ENCODE results near the gene PRLHR.
A peak's percentile ranks its signal among the peaks of the same experiment; 100 is the strongest.

The PRLHR gene

GRCh38 chr10:118607768-118608354, 12.4 kb upstream of the PRLHR start:
- DNase-seq (ENCODE audit: low read depth in 2 of 2), result no peak
- no peak overlapping the region for H3K4me3 ChIP-seq (replicated peaks in 1 of 2; ENCODE audit: low read depth in 2 of 2, low read length in 2 of 2)
- no peak for TF ChIP-seq CTCF (IDR thresholded peaks at IDR 0.05; ENCODE audit: low read depth, low read length)

GRCh38 chr10:118605694-118606093, 10.2 kb upstream of the PRLHR start:
- DNase-seq (ENCODE audit: low read depth in 2 of 2), result no peak
- no peak for TF ChIP-seq CTCF (IDR thresholded peaks at IDR 0.05; ENCODE audit: low read depth, low read length)
- no peak overlapping the region for H3K4me3 ChIP-seq (replicated peaks in 1 of 2; ENCODE audit: low read depth in 2 of 2, low read length in 2 of 2)

GRCh38 chr10:118596426-118597124, 1.1 kb upstream of the PRLHR start:
- no peak overlapping the region for H3K4me3 ChIP-seq (replicated peaks in 1 of 2; ENCODE audit: low read depth in 2 of 2, low read length in 2 of 2)
- TF ChIP-seq CTCF (IDR thresholded peaks at IDR 0.05; ENCODE audit: low read depth, low read length), result no peak
- DNase-seq (ENCODE audit: low read depth in 2 of 2), result no peak

DNA sequence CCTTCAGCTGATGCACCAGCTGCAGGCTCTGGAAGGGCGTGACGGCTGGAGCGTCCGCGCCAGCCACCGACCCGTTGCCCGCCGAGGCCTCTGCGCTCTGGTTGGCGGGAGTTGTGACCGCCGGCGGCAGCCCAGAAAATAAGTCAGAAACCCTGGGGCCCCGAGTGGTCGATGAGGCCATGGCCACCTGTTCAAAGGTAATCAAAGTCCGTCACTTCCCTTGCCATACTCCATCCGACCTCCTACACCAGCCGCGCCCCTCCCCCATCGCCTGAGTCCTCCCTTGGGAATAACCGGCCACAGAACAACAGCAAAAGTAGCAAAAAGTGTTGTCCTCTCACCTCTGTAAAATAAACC, 406 bp downstream of the PRLHR start:
- DNase-seq (ENCODE audit: low read depth in 2 of 2), result no peak
- TF ChIP-seq CTCF (IDR thresholded peaks at IDR 0.05; ENCODE audit: low read depth, low read length), result no peak
- H3K4me3 ChIP-seq (replicated peaks in 1 of 2; ENCODE audit: low read depth in 2 of 2, low read length in 2 of 2), result no peak overlapping the region

- peak; percentile 35 to 47 for DNase-seq (ENCODE audit: low read depth in 2 of 2)
- peak; percentile 45 for TF ChIP-seq CTCF (IDR thresholded peaks at IDR 0.05; ENCODE audit: low read depth, low read length)
- H3K4me3 ChIP-seq (replicated peaks in 1 of 2; ENCODE audit: low read depth in 2 of 2, low read length in 2 of 2), result no peak overlapping the region
These were observed 920 bp downstream of the PRLHR start for GRCh38 chr10:118594392-118595063.

- TF ChIP-seq CTCF (IDR thresholded peaks at IDR 0.05; ENCODE audit: low read depth, low read length), result no peak
- DNase-seq (ENCODE audit: low read depth in 2 of 2), result no peak
- H3K4me3 ChIP-seq (replicated peaks in 1 of 2; ENCODE audit: low read depth in 2 of 2, low read length in 2 of 2), result no peak overlapping the region
These were observed 2.6 kb downstream of the PRLHR start for GRCh38 chr10:118592675-118593330.
